A673 (cell line): ENCODE data around the gene UNC5A.
"Not testable (repeated sequence)": the region's sequence is repeated elsewhere in the genome, so short reads cannot be mapped to it uniquely, and the experiment has no call there.

Experiments used
- EZH2 ChIP-seq: fragments of 200-600 bp; sonication (generic); IDR thresholded peaks from 2 replicates; pipeline ENCODE4 v1.6.1; 2017; ENCODE audit warnings: borderline replicate concordance, low read depth, mild to moderate bottlenecking, mixed read lengths, antibody characterized with exemption, low read length; ENCODE audit not compliant: poor library complexity, severe bottlenecking
- TF ChIP-seq, protein P1 (sequence below): fragments of 300-800, 200-600 bp; sonication (generic); conservative IDR thresholded peaks from 2 replicates; pipeline ENCODE4 v1.5.1; 2017; ENCODE audit warnings: low read depth, mild to moderate bottlenecking, antibody characterized with exemption, low read length, moderate library complexity, mixed read lengths

DNA sequence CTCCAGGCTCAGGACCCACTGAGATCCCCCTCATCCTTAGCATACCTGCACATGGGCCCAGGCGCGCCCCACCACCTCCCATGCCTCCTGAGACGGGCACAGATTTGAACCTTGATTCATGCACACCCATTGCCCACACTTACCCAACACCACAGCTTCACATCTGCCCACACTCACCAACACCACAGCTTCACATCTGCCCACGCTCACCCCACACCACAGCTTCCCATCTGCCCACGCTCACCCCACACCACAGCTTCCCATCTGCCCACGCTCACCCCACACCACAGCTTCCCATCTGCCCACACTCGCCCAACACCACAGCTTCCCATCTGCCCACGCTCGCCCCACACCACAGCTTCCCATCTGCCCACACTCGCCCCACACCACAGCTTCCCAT, 60.3 kb downstream of the UNC5A start:
- TF ChIP-seq, protein P1, sequence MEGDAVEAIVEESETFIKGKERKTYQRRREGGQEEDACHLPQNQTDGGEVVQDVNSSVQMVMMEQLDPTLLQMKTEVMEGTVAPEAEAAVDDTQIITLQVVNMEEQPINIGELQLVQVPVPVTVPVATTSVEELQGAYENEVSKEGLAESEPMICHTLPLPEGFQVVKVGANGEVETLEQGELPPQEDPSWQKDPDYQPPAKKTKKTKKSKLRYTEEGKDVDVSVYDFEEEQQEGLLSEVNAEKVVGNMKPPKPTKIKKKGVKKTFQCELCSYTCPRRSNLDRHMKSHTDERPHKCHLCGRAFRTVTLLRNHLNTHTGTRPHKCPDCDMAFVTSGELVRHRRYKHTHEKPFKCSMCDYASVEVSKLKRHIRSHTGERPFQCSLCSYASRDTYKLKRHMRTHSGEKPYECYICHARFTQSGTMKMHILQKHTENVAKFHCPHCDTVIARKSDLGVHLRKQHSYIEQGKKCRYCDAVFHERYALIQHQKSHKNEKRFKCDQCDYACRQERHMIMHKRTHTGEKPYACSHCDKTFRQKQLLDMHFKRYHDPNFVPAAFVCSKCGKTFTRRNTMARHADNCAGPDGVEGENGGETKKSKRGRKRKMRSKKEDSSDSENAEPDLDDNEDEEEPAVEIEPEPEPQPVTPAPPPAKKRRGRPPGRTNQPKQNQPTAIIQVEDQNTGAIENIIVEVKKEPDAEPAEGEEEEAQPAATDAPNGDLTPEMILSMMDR: not testable (repeated sequence)
- not testable (repeated sequence) for TF ChIP-seq EZH2
